ENCODE results near the gene CHSY3. TPM values are rescaled to one million over a fixed set of nuclear protein-coding genes. Genes with fewer than 3 reads are reported as not detected.

The CHSY3 gene
- total RNA-seq, 1 experiment from 2014 or later, result not detected

- DNase-seq (ENCODE audit: low spot score), result no peak
These were observed 119.3 kb downstream of the CHSY3 start for GRCh38 chr5:130023604-130024003.

GRCh38 chr5:130024006-130024405 is 119.7 kb downstream of the CHSY3 start:
- no peak for DNase-seq (ENCODE audit: low spot score)

DNA sequence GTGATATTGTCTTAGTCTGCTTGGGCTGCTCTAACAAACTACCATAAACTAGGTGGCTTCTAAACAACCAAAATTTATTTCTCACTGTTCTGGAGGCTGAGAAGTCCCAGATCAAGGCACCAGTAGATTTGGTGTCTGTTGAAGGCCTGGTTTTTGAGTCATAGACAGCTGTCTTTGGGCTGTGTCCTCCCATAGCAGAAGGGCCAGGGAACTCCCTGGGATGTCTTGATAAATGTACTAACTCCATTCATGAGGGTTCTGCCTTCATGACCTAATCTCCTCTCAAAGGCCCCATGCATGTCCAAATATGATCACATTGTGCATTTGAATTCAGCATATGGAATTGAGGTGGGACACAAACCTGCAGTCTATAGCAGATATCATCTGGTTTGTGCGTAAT is 121.2 kb downstream of the CHSY3 start:
- DNase-seq (ENCODE audit: low spot score), result no peak

DNA sequence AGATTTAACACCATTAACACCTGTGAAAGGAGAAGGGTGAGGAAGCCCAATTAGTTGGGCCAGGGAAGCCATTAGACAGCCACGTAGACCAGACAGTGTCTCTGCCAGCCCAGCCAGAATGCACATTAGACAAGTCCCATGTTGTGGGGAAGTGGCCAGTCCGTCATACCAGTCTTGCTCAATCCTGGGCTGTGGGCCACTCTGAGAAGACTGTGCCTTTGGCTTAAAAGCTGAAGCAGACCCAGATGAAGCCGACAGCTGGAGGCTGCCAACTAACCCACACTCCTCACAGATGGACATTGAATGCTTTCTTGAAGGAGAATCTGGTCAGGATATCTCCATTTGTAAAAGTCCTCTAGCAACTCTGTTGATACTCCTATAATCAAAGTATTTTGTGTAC is 128.5 kb downstream of the CHSY3 start:
- DNase-seq (ENCODE audit: low spot score), result no peak

- no peak for DNase-seq (ENCODE audit: low spot score)
These were observed 130.4 kb downstream of the CHSY3 start for GRCh38 chr5:130034566-130035210.

GRCh38 chr5:130035388-130035787 is 131.1 kb downstream of the CHSY3 start:
- DNase-seq (ENCODE audit: low spot score), result no peak

GRCh38 chr5:130037905-130038304 is 133.6 kb downstream of the CHSY3 start:
- DNase-seq (ENCODE audit: low spot score), result no peak

- DNase-seq (ENCODE audit: low spot score), result no peak
These were observed 139.6 kb downstream of the CHSY3 start for GRCh38 chr5:130043834-130044233.

GRCh38 chr5:130045334-130045733 is 141.1 kb downstream of the CHSY3 start:
- DNase-seq (ENCODE audit: low spot score), result no peak

DNA sequence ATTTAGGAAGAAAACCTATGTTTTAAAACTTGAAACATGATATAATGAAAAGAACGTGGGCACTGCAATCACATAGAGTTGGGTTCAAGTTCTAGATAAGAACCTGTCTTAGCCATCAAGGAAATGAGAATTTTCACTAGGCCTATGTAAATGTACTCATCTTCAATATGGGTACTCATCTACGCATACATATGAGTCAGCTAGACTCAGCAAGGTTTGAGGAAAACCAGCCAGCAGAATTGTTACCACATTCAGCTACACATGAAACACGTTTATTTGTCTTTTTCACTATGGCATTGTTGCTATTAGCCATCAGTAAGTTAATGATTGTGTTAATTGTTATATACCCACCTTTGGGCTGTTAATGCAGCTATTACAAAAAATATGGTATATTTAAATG is 146.3 kb downstream of the CHSY3 start:
- no peak for DNase-seq (ENCODE audit: low spot score)

DNA sequence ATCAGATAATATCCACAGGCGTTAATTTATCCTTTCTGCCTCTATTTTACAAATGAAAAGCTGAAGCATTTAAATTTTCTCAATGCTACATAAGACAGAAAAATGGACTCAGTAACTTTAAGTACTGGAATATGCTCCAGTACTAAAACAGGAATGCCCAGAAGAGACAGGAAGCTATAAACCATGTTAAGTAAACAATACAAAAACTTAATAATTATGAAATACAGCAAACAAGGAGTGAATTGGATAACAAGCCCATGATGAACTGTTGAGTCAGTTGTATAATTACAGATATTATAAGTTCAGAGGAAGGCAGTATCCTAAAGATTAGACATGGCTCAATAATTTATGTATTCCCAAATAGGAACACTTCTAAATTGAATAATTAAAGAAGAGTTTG is 148.5 kb downstream of the CHSY3 start:
- no peak for DNase-seq (ENCODE audit: low spot score)

DNA sequence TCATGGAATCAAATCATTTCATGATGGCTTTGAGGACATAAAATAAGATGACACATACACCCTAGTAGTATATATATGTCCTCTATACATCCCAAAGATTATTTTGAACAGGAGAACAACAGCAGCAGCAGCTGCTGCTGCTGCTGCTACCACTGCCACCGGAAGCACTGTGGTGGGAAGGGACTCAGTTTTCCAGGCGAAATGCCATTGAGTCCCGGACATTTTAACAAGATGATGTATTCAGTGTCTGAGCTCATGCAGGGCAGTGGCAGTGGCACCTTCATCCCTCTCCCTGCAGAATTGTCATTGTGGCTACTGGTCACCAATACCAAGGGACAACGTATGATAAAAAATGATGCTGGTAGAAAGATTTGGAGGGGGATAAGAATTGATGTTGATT is 151.3 kb downstream of the CHSY3 start:
- DNase-seq (ENCODE audit: low spot score), result no peak

DNA sequence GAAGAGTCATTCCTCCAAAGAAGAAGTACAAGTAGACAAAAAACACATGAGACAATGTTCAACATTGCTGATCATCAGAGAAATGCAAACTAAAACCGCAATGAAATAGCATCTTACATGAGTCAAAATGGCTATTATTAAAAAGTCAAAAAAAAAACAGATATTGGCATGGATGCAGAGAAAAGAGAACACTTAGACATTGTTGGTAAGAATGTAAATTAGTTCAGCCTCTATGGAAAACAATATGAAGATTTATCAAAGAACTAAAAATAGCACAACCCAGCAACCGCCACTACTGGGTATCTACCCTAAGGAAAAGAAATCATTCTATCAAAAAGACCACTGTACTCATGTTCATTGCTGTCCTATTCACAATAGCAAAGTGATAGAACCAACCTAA is 157.5 kb downstream of the CHSY3 start:
- no peak for DNase-seq (ENCODE audit: low spot score)

DNA sequence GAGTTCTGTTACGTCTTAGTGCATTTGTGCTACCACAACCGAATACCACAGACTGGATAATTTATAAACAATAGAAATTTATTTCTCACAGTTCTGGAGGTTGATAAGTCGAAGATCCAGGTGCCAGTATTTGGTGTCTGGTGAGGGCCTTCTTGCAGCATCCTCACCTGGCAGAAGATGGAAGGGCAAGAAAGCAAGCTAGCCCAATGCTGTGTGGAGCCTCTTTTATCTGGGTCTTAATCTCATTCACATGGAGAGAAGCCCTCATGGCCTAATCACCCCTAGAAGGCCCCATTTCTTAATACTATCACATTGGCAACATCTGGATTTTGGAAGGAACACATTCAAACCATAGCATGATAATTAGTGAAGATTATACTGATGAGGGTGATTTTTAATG is 159.3 kb downstream of the CHSY3 start:
- DNase-seq (ENCODE audit: low spot score), result no peak

DNA sequence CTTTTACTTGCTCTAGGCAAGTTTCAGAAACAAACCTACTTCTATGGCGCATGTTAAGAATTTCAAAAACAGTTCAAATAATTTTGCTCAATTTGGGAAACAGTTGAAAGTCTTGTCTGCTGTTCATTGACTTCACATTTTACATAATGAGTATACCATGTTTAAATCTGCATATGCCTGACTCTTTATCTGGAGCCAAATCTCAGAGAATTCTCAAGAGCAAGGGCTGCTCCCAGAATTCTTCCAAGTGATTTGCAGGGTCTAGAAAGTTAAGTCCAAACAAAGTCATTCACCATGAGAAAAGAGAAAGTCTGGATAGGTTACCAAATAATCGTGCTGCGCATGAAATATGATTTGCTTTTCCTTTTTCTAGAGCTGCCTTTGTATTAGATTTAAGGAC is 160.2 kb downstream of the CHSY3 start:
- no peak for DNase-seq (ENCODE audit: low spot score)

DNA sequence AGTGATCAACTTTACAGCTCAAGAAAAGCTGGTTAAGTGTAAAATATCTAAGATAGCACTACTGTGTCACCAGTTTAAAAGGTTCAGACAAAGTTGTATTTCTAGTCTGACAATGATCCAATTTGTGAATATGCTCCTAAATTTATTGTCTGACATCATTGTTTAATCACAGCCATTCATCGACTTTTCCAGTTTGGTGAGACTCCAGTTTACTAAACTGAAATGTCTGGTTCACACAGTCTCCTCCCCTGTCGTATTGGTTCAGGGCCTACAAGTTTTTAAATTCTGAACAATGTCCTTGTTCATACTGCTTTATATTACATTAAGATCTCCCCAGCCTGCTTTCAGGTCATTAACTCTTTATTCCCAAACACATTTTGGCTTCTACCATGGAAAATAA is 161.4 kb downstream of the CHSY3 start:
- no peak for DNase-seq (ENCODE audit: low spot score)

DNA sequence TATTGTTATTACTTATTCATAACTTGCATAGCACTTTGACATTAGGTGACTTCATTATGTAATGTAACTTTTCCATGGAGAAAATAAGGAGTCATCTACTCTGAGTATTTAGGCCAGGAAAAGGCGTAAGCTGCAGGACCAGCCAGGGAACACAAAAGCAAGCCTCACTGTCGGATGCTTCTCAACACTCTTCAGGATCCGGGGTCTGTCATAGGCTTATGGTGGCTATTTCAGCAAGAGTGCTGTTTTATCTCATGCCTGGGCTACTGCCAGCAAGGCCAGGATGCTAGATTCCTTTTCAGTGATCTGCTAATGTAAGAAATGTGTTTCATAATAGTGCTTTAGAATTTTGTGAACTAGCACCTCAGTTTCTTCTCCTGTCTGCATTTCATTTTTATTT is 162.4 kb downstream of the CHSY3 start:
- no peak for DNase-seq (ENCODE audit: low spot score)

DNA sequence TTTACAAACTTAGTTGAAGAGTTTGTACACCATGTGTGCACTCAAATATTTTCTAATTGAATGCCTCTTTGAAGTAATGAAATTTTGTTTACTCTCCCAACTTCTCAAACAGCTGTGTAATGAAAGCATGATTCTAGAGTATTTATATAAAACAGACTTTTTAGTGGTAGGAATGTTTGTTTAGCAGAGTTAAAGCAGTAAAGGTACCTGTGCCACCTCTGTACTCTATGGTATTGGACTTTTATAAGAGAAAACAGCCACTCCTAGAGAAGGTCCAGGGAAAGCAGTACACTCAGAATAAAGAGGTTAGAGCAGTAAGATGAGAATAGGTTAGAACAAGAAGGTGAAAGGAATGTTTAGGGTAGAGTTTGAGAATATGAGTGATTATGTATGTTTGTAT is 163.1 kb downstream of the CHSY3 start:
- DNase-seq (ENCODE audit: low spot score), result no peak

DNA sequence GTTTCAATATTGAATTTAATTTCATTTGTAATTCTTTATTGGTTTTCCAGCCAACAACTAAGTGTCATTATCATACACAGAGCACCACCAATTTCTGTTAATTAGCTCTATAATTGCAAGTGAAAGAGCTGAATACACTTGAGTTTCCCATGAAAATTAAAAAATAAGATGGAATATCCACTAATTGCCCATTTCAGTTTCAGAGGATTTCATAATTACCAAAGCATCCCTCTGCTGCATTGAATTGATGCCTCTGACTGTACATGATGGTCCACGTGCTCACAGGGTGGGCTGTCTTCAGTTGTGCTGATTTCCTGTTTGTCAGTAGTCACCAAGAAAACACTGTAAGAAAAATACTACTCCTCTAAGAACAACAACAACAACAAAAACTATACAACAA is 163.8 kb downstream of the CHSY3 start:
- DNase-seq (ENCODE audit: low spot score), result no peak

DNA sequence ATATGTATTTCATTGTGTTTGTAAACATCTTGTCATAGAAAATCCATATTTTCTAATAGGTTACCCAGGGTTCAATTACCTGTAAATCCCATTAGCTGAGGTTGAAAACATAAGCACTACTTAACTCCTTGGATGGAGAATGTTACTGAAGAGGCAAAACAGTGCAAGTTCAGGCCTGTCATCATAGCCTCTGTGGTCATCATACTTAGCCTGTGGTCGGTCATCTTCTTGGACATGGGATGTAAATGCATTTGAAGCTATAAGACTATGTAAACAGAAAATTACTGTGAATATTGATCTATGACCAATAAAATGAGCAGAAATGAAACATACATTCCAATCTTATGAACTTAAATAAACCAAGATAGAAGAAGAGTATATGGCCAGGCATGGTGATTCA is 164.7 kb downstream of the CHSY3 start:
- DNase-seq (ENCODE audit: low spot score), result no peak

DNA sequence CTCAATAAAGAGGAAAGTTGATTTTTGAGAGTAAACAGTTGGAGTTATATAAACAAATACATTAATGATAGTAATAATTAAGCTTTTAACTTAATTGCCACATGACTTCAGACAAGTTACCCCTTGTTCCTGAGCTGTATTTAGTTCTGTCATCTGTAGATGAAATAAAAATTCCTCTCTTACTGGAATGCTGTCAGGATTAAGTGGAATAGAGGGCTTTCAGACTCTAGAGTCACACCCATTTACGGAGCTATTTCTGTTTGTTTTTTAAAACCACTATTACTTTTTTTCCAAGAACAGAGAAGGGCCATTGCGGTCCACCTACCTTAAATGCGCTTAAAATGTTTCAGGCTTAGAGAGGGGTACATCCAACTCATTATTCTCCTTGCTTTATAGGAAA is 170.6 kb downstream of the CHSY3 start:
- DNase-seq (ENCODE audit: low spot score), result no peak

- no peak for DNase-seq (ENCODE audit: low spot score)
These were observed 172.7 kb downstream of the CHSY3 start for GRCh38 chr5:130077007-130077406.

- DNase-seq (ENCODE audit: low spot score), result no peak
These were observed 174.4 kb downstream of the CHSY3 start for GRCh38 chr5:130078661-130079060.

DNA sequence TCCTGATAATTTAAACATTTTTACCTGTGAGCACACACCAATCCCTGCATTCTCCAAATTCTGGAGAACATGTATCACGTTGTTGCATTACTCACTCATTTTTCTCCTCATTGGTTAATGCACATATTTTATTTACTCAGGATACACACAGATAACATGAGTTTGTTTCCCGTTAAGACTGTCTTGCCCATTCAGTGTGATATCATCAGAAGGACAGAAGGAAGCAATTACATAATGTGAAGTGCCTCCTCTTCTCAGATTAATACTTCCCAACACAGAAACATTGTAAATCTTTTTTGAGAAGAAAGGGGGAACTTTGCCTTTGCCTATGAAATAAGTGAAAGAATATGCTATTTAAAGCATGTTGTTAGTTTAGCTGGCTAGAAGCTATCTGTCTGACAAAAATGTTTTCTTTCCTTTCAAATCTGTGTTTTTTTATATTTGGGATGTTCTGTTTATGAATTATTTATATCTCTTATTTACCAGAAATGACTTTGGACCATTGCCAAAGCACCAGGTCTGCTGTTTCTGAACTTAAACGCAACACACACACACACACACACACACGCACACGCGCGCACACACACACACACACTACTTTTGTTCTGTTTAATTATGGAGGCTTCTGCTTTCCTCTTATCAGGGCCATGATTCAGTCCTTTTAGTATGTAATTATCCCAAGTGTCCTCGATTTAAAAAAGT is 186.5 kb downstream of the CHSY3 start:
- no peak for DNase-seq (ENCODE audit: low spot score)
